Naive thymus-derived CD8-positive, alpha-beta T cell (primary cell): Measurements from ENCODE around the gene ZCCHC17. TPM values are rescaled to one million over a fixed set of nuclear protein-coding genes. Genes with fewer than 3 reads are reported as not detected.
A peak's percentile ranks its signal among the peaks of the same experiment; 100 is the strongest.
"Not testable (repeated sequence)": the region's sequence is repeated elsewhere in the genome, so short reads cannot be mapped to it uniquely, and the experiment has no call there.

Experiments
- ATAC-seq, 2 donors: fragments of 150-1000 bp; cut with Tn5 transposase in 1 of 2; sonication (Bioruptor Pico), chemical (Tn5 transposase) in 1 of 2; 1 replicate in 1 of 2; 2 replicates in 1 of 2; pipeline ENCODE4 v1.10.0; 2021; ENCODE audit warnings: mild to moderate bottlenecking in 2 of 2, moderate library complexity in 2 of 2
- POLR2A ChIA-PET: fragments of 350-600 bp; sonication (Branson Sonifier 250); formaldehyde crosslinking; loops from one replicate; lab custom pipeline; 2021; ENCODE audit warnings: antibody characterized with exemption; lab: Charles Lee
- DNase-seq, 10 donors: peaks; one replicate each; pipeline versions ENCODE4 v3.0.0 to v3.0.0-alpha.2; 2020 to 2022
- H3K27ac Mint-ChIP-seq, 10 donors: one replicate each; pipeline ENCODE4 v1.8.0; 2020 to 2022; ENCODE audit warnings: mild to moderate bottlenecking in 10 of 10, mixed read lengths in 10 of 10, moderate library complexity in 4 of 10, inconsistent platforms in 1 of 10
- H3K27me3 Mint-ChIP-seq, 5 donors: one replicate each; pipeline ENCODE4 v1.8.0; 2021 to 2022; ENCODE audit warnings: mixed read lengths in 5 of 5
- H3K36me3 Mint-ChIP-seq, 3 donors: one replicate each; pipeline ENCODE4 v1.8.0; 2020 to 2022; ENCODE audit warnings: mixed read lengths in 3 of 3, mild to moderate bottlenecking in 2 of 3, inconsistent platforms in 1 of 3
- H3K4me1 Mint-ChIP-seq, 4 donors: one replicate each; pipeline ENCODE4 v1.8.0; 2021 to 2022; ENCODE audit warnings: mixed read lengths in 4 of 4
- H3K4me3 Mint-ChIP-seq, 10 donors: one replicate each; pipeline ENCODE4 v1.8.0; 2020 to 2022; ENCODE audit warnings: mild to moderate bottlenecking in 10 of 10, mixed read lengths in 10 of 10, moderate library complexity in 6 of 10, inconsistent platforms in 1 of 10
- H3K9me3 Mint-ChIP-seq, 9 donors: one replicate each; pipeline ENCODE4 v1.8.0; 2020 to 2022; ENCODE audit warnings: mixed read lengths in 9 of 9, mild to moderate bottlenecking in 3 of 9, inconsistent platforms in 1 of 9, moderate library complexity in 1 of 9
- polyA plus RNA-seq, 3 donors: library from polyadenylated mRNA; unstranded; fragments of 300-500 nt; fragmentation: Illumina TruSeq; gene quantifications; one replicate each; pipeline ENCODE4 v1.2.3, GENCODE V29; 2021
- total RNA-seq, 8 experiments: library from RNA in 2 of 8; stranded (reverse) in 2 of 8; gene quantifications; one replicate each; pipeline ENCODE4 v1.2.3 and lab custom pipeline; 2021 to 2026

ZCCHC17 gene
- total RNA-seq (10 to 100 TPM; 19.0 to 23.1 TPM), polyA plus RNA-seq (10 to 100 TPM; 39.5 to 48.2 (median 45.4) TPM), total RNA-seq (lab: John Stamatoyannopoulos, UW) (15.7 to 34.3 (median 29.5) reads per million in 6 experiments)

DNA sequence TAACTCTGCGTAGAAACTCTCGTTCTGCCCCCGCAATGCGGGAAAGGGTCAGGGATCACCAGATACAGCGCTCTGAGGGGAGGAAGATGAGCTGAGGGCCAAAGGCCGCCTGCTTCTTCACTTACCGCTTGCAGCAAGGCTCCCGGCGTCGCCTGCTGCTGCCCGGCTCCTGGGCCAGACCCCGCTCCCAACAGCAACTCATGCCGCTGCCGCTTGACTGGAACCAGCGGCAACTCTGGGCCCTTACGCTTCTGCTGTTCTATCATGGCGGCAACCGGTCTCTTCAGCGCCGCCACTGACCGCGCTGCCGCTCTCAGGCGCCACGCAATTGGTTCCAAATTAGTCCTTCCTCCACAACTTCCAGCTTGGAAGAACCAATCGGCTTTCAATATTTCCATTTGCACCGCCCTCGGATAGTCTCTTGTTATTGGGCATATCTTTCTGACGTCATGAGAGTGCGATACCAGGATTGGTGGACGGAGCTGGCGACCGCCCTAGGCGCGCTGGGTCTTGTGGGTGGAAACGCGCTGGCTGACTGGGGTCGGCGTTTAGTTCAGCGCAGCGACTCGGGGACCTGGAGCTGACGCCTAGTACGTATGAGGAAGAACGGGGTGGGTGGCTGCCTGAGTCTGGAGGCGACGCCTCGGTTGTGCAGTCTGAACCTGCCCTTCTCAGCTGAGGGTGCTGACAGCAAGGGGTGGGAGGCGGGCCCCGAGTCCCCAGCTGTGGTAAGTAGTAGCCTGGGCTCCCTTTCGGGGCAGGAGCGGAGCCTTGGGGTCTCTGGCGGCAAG lies at the start of gene ZCCHC17, which contains the start of gene SNRNP40:
Gene ZCCHC17, plus strand, starts transcription at position 547 of the 791 bp plus-strand sequence. CDS start 13,067 bp downstream, outside the sequence.
Gene SNRNP40, minus strand, starts transcription at position 303 of the 791 bp plus-strand sequence. Its CDS starts 37 bp downstream, at position 266.
- peaks cover 20 to 42% (median 23%) of the 10 kb centered on the region in 4 donors for H3K4me1 Mint-ChIP-seq
- peak within 1 kb of the TSS in 1 of 10 donors; percentile 89 for H3K27ac Mint-ChIP-seq
- no peak within 1 kb of the TSS for H3K4me3 Mint-ChIP-seq
- H3K36me3 Mint-ChIP-seq, result peaks cover 4 to 28% (median 8%) of the 10 kb centered on the region in 3 donors
- H3K27me3 Mint-ChIP-seq, result no peaks in the 10 kb centered on the region
- POLR2A ChIA-PET, result interaction anchor here (1.1 kb wide), 1 partner anchor 578 kb away, joined by 4 read pairs; no protein-coding TSS in a partner anchor
- ATAC-seq (peak; percentile 92 to 93), DNase-seq (peak; percentile 87 to 98 (median 96))
- no peaks in the 10 kb centered on the region for H3K9me3 Mint-ChIP-seq

DNA sequence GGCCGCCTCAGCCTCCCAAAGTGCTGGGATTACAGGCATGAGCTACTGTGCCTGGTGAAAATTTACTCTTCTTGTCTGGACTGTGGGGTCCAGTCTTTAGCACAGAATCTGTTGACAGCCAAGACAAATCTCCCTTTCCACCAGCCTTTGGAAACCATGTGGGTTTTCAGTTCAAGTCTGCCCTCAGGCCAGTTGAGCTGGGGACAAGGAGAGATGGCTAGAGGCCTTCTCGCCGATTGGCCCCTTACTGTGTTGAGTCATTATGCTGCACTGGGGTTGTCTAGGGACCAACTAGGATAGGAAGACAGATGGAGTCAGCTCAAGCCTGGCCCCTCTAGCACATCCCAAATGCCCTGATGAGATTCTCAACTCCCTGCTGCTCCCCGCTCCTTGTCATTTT lies 48.6 kb upstream of the ZCCHC17 start:
- ATAC-seq (no peak), DNase-seq (no peak)
- H3K27ac Mint-ChIP-seq, result no peak overlapping the region
- H3K4me3 Mint-ChIP-seq, result no peak overlapping the region
- no peaks in the 10 kb centered on the region for H3K4me1 Mint-ChIP-seq
- POLR2A ChIA-PET, result interaction anchor here (0.6 kb wide), 1 partner anchor 18 kb away, joined by 3 read pairs; no protein-coding TSS in a partner anchor
- no peaks in the 10 kb centered on the region for H3K27me3 Mint-ChIP-seq
- H3K36me3 Mint-ChIP-seq, result no peaks in the 10 kb centered on the region
- H3K9me3 Mint-ChIP-seq, result no peaks in the 10 kb centered on the region

DNA sequence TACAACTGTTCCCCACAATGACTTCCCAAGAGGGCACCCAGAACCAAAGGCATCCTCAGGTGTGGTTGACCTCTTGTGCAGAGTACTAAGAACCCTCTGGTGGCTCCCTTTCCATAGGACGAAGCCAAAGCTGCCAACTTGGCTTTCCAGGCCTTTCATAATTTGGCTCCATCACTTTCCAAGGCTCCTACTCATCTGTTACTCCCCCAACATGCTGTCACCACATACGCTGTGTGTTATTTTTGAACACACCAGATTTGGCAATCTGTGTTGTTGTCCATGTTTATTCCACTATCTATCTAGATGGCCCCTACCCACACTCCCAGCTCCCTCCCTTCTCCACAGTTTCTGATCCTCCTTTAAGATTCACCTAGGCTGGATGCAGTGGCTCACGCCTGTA lies 47.0 kb upstream of the ZCCHC17 start:
- H3K27ac Mint-ChIP-seq, result no peak overlapping the region
- H3K4me1 Mint-ChIP-seq, result no peaks in the 10 kb centered on the region
- peaks cover 0 to 2% (median 0%) of the 10 kb centered on the region in 3 donors for H3K36me3 Mint-ChIP-seq
- no peaks in the 10 kb centered on the region for H3K27me3 Mint-ChIP-seq
- H3K4me3 Mint-ChIP-seq, result no peak overlapping the region
- ATAC-seq (no peak), DNase-seq (no peak)
- POLR2A ChIA-PET, result no interaction called here
- H3K9me3 Mint-ChIP-seq, result no peaks in the 10 kb centered on the region

- no peaks in the 10 kb centered on the region for H3K4me1 Mint-ChIP-seq
- H3K4me3 Mint-ChIP-seq, result no peak overlapping the region
- ATAC-seq (no peak), DNase-seq (no peak)
- no peaks in the 10 kb centered on the region for H3K9me3 Mint-ChIP-seq
- H3K36me3 Mint-ChIP-seq, result peaks cover 3 to 60% (median 23%) of the 10 kb centered on the region in 3 donors
- no peak overlapping the region for H3K27ac Mint-ChIP-seq
- H3K27me3 Mint-ChIP-seq, result no peaks in the 10 kb centered on the region
- POLR2A ChIA-PET, result no interaction called here
Observed at GRCh38 chr1:31257213-31257612, 39.6 kb upstream of the ZCCHC17 start.

DNA sequence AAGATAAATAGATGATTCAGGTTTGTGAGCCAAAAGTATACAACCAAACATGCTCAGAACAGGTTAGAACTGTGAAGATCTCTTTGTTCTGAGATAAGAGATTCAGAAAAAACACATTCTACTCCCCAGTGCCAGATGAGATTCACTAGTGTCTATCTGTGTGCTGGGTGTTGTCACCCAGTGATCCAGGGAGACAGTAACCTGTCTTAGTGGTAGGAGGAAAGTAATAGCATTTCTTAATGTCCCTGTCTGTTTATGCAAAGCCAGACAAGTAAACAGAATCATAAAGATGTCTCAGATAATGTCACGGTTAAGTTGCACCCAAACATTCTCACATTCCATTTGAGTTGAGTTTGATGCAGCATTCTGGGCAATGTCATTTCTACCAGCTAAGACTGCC lies 38.3 kb upstream of the ZCCHC17 start:
- no peak for DNase-seq
- no peaks in the 10 kb centered on the region for H3K9me3 Mint-ChIP-seq
- no peaks in the 10 kb centered on the region for H3K4me1 Mint-ChIP-seq
- H3K36me3 Mint-ChIP-seq, result peaks cover 3 to 73% (median 23%) of the 10 kb centered on the region in 3 donors
- no peak for ATAC-seq
- no peak overlapping the region for H3K27ac Mint-ChIP-seq
- POLR2A ChIA-PET, result no interaction called here
- no peaks in the 10 kb centered on the region for H3K27me3 Mint-ChIP-seq
- no peak overlapping the region for H3K4me3 Mint-ChIP-seq

- Mint-ChIP-seq H3K27ac (peak overlapping the region in 1 of 10 donors; percentile 58), H3K9me3 (no peaks in the 10 kb centered on the region), H3K4me3 (no peak overlapping the region), H3K4me1 (no peaks in the 10 kb centered on the region), H3K36me3 (peaks cover 3 to 84% (median 23%) of the 10 kb centered on the region in 3 donors), H3K27me3 (no peaks in the 10 kb centered on the region)
- POLR2A ChIA-PET, result interaction anchor here (0.5 kb wide), 1 partner anchor 11 kb away, joined by 3 read pairs; no protein-coding TSS in a partner anchor
- DNase-seq (no peak), ATAC-seq (no peak)
Observed at GRCh38 chr1:31259746-31260145, 37.1 kb upstream of the ZCCHC17 start.

- Mint-ChIP-seq H3K27me3 (no peaks in the 10 kb centered on the region), H3K9me3 (no peaks in the 10 kb centered on the region), H3K36me3 (peaks cover 3 to 96% (median 26%) of the 10 kb centered on the region in 3 donors), H3K4me3 (no peak overlapping the region), H3K4me1 (no peaks in the 10 kb centered on the region), H3K27ac (no peak overlapping the region)
- no peak for ATAC-seq
- DNase-seq, result no peak
- POLR2A ChIA-PET, result no interaction called here
Observed at GRCh38 chr1:31261916-31262315, 34.9 kb upstream of the ZCCHC17 start.

DNA sequence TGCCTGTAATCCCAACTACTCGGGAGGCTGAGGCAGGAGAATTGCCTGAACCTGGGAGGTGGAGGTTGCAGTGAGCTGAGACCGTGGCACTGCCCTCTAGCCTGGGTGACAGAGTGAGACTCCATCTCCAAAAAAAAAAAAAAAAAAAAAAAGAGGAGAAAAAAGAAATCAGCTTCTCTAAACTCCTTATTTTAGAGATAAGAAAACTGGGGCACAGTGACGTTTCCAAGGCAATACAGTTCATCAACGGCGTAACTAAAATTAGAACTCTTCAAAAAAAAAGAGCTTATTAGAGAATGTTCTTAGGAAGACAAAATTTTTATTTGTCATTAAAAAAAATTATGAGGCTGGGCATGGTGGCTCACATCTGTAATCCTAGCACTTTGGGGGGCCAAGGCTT lies 34.4 kb upstream of the ZCCHC17 start:
- H3K27ac Mint-ChIP-seq, H3K4me1 Mint-ChIP-seq, H3K27me3 Mint-ChIP-seq, ATAC-seq, DNase-seq, H3K4me3 Mint-ChIP-seq, POLR2A ChIA-PET, H3K9me3 Mint-ChIP-seq: not testable (repeated sequence)
- H3K36me3 Mint-ChIP-seq, result peaks cover 1 to 96% (median 30%) of the 10 kb centered on the region in 3 donors

DNA sequence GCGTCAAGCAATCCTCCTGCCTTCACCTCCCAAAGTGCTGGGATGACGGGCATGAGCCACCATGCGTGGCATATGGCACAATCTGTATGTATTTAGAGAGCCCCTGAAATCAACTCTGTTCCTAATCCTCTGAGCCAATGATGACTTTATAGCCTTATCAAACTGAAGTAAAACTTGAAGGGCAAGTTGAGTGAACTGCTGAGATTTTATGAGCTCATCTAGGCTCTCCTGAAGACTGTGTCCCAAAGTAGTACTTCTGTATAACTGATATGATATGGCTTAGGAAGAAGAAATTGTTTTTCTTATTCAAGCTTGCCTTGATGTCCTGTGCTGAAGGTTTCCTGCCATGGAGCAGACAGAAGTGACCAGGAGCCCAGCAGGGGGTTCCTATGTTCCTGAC lies 33.4 kb upstream of the ZCCHC17 start:
- no peaks in the 10 kb centered on the region for H3K27me3 Mint-ChIP-seq
- no peak for ATAC-seq
- H3K27ac Mint-ChIP-seq, result peak overlapping the region in 1 of 10 donors; percentile 12
- POLR2A ChIA-PET, result no interaction called here
- DNase-seq, result no peak
- H3K9me3 Mint-ChIP-seq, result no peaks in the 10 kb centered on the region
- no peak overlapping the region for H3K4me3 Mint-ChIP-seq
- peaks cover 0 to 97% (median 28%) of the 10 kb centered on the region in 3 donors for H3K36me3 Mint-ChIP-seq
- no peaks in the 10 kb centered on the region for H3K4me1 Mint-ChIP-seq

- DNase-seq (no peak), ATAC-seq (no peak)
- Mint-ChIP-seq H3K27ac (peak overlapping the region in 1 of 10 donors; percentile 34), H3K4me1 (no peaks in the 10 kb centered on the region), H3K9me3 (no peaks in the 10 kb centered on the region), H3K27me3 (no peaks in the 10 kb centered on the region), H3K36me3 (peaks cover 0 to 95% (median 26%) of the 10 kb centered on the region in 3 donors), H3K4me3 (no peak overlapping the region)
- POLR2A ChIA-PET, result no interaction called here
Observed at GRCh38 chr1:31264790-31265386, 31.9 kb upstream of the ZCCHC17 start.

- DNase-seq, result no peak
- peak overlapping the region in 2 of 10 donors; percentile 31 to 50 for H3K27ac Mint-ChIP-seq
- H3K4me1 Mint-ChIP-seq, result no peaks in the 10 kb centered on the region
- ATAC-seq, result no peak
- peaks cover 0 to 95% (median 28%) of the 10 kb centered on the region in 3 donors for H3K36me3 Mint-ChIP-seq
- H3K4me3 Mint-ChIP-seq, result no peak overlapping the region
- POLR2A ChIA-PET, result no interaction called here
- no peaks in the 10 kb centered on the region for H3K27me3 Mint-ChIP-seq
- H3K9me3 Mint-ChIP-seq, result no peaks in the 10 kb centered on the region
Observed at GRCh38 chr1:31266547-31266946, 30.3 kb upstream of the ZCCHC17 start.

DNA sequence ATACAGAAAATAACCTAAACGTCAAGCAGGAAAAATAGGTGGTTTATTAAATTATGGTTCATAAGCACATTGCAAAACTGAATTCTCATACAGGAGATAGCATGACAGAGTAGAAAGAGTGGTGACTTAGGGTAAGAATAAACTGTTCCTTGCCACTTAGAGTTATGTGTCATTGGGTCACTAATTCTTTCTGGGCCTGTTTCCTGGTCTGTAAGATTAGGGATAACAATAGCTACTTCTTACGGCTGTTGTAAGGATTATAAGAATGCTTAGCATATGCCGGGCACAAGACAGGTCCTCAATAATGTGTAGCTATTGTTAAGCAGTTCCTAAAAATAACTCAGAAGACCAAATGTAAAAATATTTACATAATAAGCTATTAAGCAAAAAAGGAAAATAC lies 24.5 kb upstream of the ZCCHC17 start:
- ATAC-seq, result no peak
- POLR2A ChIA-PET, result no interaction called here
- Mint-ChIP-seq H3K27me3 (no peaks in the 10 kb centered on the region), H3K4me1 (peaks cover 3 to 16% (median 6%) of the 10 kb centered on the region in 4 donors), H3K9me3 (no peaks in the 10 kb centered on the region), H3K27ac (no peak overlapping the region), H3K4me3 (no peak overlapping the region), H3K36me3 (peaks cover 3 to 89% (median 27%) of the 10 kb centered on the region in 3 donors)
- no peak for DNase-seq

DNA sequence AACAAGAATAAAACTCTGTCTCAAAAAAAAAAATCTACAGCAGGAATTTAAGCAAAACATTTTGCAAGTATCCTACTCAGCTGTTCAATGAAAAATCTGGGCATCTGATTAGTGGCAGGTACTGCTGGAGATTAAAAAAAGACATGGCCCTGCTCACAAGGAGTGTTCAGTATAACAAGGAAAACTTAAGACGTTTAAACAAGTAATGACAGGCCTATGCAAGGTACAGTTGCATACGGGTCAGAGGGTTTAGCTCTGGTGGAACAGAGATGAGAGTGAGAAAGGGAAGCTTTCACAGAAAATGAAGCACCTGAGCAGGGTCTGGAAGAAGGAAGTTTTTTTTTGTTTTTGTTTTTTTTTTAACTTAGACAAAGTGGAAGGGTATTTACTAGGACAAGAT lies 23.2 kb upstream of the ZCCHC17 start:
- no peaks in the 10 kb centered on the region for H3K9me3 Mint-ChIP-seq
- H3K27me3 Mint-ChIP-seq, result no peaks in the 10 kb centered on the region
- no peak overlapping the region for H3K4me3 Mint-ChIP-seq
- no peak for DNase-seq
- H3K4me1 Mint-ChIP-seq, result peaks cover 3 to 19% (median 8%) of the 10 kb centered on the region in 4 donors
- no peak for ATAC-seq
- peak overlapping the region in 4 of 10 donors; percentile 34 to 76 (median 49) for H3K27ac Mint-ChIP-seq
- POLR2A ChIA-PET, result no interaction called here
- peaks cover 6 to 89% (median 30%) of the 10 kb centered on the region in 3 donors for H3K36me3 Mint-ChIP-seq
